ENCODE data around the gene ALG8. TPM values are rescaled to one million over a fixed set of nuclear protein-coding genes. Genes with fewer than 3 reads are reported as not detected.

ALG8 gene
- total and polyA plus RNA-seq, 12 donors = 28.9 to 129 (median 53.3) TPM

- H3K27me3 ChIP-seq = no peaks in the 10 kb centered on the region
- peak in 4 of 7 donors; percentile 35 to 78 (median 76) for DNase-seq
- peaks cover 0 to 11% of the 10 kb centered on the region in 2 donors for H3K36me3 ChIP-seq (replicated peaks in 1 of 2)
- H3K4me3 ChIP-seq = no peak within 1 kb of the TSS
- intact Hi-C loops (cut with DNase I) = no loop called here
- peaks cover 21 to 26% of the 10 kb centered on the region in 2 donors for H3K4me1 ChIP-seq (replicated peaks in 1 of 2)
- WGBS, 4 donors = 80 to 87% (median 84%) methylated on average over 6 to 14 of the region's 14 CpGs
- H3K9me3 ChIP-seq (replicated peaks in 1 of 3) = no peaks in the 10 kb centered on the region
- TF ChIP-seq CTCF (IDR thresholded peaks at IDR 0.05) = no peak
- TF ChIP-seq POLR2A (IDR thresholded peaks at IDR 0.05) = no peak
- peak within 1 kb of the TSS in 4 of 5 donors; percentile 18 to 80 (median 36) for H3K27ac ChIP-seq
Measured at GRCh38 chr11:78063440-78064181, 75.8 kb downstream of the ALG8 start, which contains the start of gene THRSP. Gene THRSP (plus strand): TSS chr11:78063861. CDS start chr11:78063882, 21 bp downstream.

GRCh38 chr11:78062671-78063070 lies 76.8 kb downstream of the ALG8 start:
- Histone ChIP-seq H3K9me3 (replicated peaks in 1 of 3) (no peaks in the 10 kb centered on the region), H3K27me3 (no peaks in the 10 kb centered on the region), H3K36me3 (replicated peaks in 1 of 2) (peaks cover 0 to 4% of the 10 kb centered on the region in 2 donors), H3K4me3 (no peak overlapping the region), H3K27ac (peak overlapping the region in 3 of 5 donors; percentile 18 to 80 (median 19)), H3K4me1 (replicated peaks in 1 of 2) (peaks cover 21 to 26% of the 10 kb centered on the region in 2 donors)
- WGBS, 4 donors = 57 to 72% (median 67%) methylated on average over 2 of the region's 2 CpGs
- intact Hi-C loops (cut with DNase I) = no loop called here
- DNase-seq = no peak
- TF ChIP-seq CTCF (IDR thresholded peaks at IDR 0.05) (no peak), POLR2A (IDR thresholded peaks at IDR 0.05) (no peak)

- H3K4me1 ChIP-seq (replicated peaks in 1 of 2) = peaks cover 21 to 26% of the 10 kb centered on the region in 2 donors
Measured at GRCh38 chr11:78061921-78062311, 77.5 kb downstream of the ALG8 start.

More at GRCh38 chr11:78061921-78062311, 77.5 kb downstream of the ALG8 start:
- H3K4me3 ChIP-seq = no peak overlapping the region
- 30 to 48% (median 39%) methylated on average over 4 of the region's 4 CpGs for WGBS, 4 donors
- TF ChIP-seq CTCF (IDR thresholded peaks at IDR 0.05) (no peak), POLR2A (IDR thresholded peaks at IDR 0.05) (no peak)
- no peaks in the 10 kb centered on the region for H3K27me3 ChIP-seq
- intact Hi-C loops (cut with DNase I) = no loop called here
- no peaks in the 10 kb centered on the region for H3K9me3 ChIP-seq (replicated peaks in 1 of 3)
- peak overlapping the region; percentile 54 to 87 (median 66) for H3K27ac ChIP-seq
- no peaks in the 10 kb centered on the region for H3K36me3 ChIP-seq (replicated peaks in 1 of 2)
- DNase-seq = peak in 5 of 7 donors; percentile 28 to 60 (median 43)

Data from adrenal gland (tissue), 12 donors.